Measurements from ENCODE around the gene RPP30.

Gene RPP30

GRCh38 chr10:90846746-90847145 is 25.0 kb upstream of the RPP30 start:
- no peak overlapping the region for H3K27ac ChIP-seq

GRCh38 chr10:90847436-90847835 is 24.3 kb upstream of the RPP30 start:
- H3K27ac ChIP-seq, result no peak overlapping the region
- TF ChIP-seq CTCF (conservative IDR thresholded peaks at IDR 0.05), result no peak

More at GRCh38 chr10:90846746-90847145, 25.0 kb upstream of the RPP30 start:
- TF ChIP-seq CTCF (conservative IDR thresholded peaks at IDR 0.05), result no peak

- no peak overlapping the region for H3K27ac ChIP-seq
Observed at GRCh38 chr10:90849956-90850749, 21.6 kb upstream of the RPP30 start.

GRCh38 chr10:90855126-90855525 is 16.6 kb upstream of the RPP30 start:
- no peak overlapping the region for H3K27ac ChIP-seq
- TF ChIP-seq CTCF (conservative IDR thresholded peaks at IDR 0.05), result no peak

More at GRCh38 chr10:90849956-90850749, 21.6 kb upstream of the RPP30 start:
- no peak for TF ChIP-seq CTCF (conservative IDR thresholded peaks at IDR 0.05)

GRCh38 chr10:90856261-90856660 is 15.5 kb upstream of the RPP30 start:
- no peak for TF ChIP-seq CTCF (conservative IDR thresholded peaks at IDR 0.05)
- H3K27ac ChIP-seq, result no peak overlapping the region

- TF ChIP-seq CTCF (conservative IDR thresholded peaks at IDR 0.05), result no peak
- no peak overlapping the region; the same call in 1 of the 2 replicates for H3K27ac ChIP-seq
Observed at GRCh38 chr10:90856964-90857634, 14.7 kb upstream of the RPP30 start.

- H3K27ac ChIP-seq, result no peak within 1 kb of the TSS; the same call in 1 of the 2 replicates
Observed at GRCh38 chr10:90857635-90858460, 13.9 kb upstream of the RPP30 start, which contains the start of gene HTR7. Gene HTR7 (minus strand): TSS chr10:90858039. CDS start chr10:90857671, 368 bp downstream.

More at GRCh38 chr10:90857635-90858460, 13.9 kb upstream of the RPP30 start, which contains the start of gene HTR7:
- peak; percentile 82 for TF ChIP-seq CTCF (conservative IDR thresholded peaks at IDR 0.05)

All from VCaP (cell line).